Thoracic aorta (tissue), 2 donors: ENCODE results near the gene VAMP8. TPM values are rescaled to one million over a fixed set of nuclear protein-coding genes. Genes with fewer than 3 reads are reported as not detected.

ENCODE experiments used
- ATAC-seq: fragments of 150-250 bp; one replicate; pipeline ENCODE4 v1.8.0; 2017; ENCODE audit warnings: low read depth; ENCODE audit not compliant: insufficient number of reproducible peaks, low FRiP score
- DNase-seq: peaks from one replicate; pipeline ENCODE4 v3.0.0-alpha.2; 2020; ENCODE audit warnings: low spot score
- H3K27ac ChIP-seq, 2 donors: fragments of 200-600 bp; sonication (generic); 1 replicate in 1 of 2; 2 replicates in 1 of 2; pipeline ENCODE4 v1.5.1; 2016; ENCODE audit warnings: mild to moderate bottlenecking in 2 of 2, moderate library complexity in 2 of 2
- H3K27me3 ChIP-seq: fragments of 200-600 bp; sonication (generic); replicated peaks from 2 replicates; pipeline ENCODE4 v1.6.0; 2016; ENCODE audit warnings: mild to moderate bottlenecking; ENCODE audit not compliant: insufficient read depth
- H3K36me3 ChIP-seq: fragments of 200-600 bp; sonication (generic); one replicate; pipeline ENCODE4 v1.5.1; 2016
- H3K4me1 ChIP-seq, 2 donors: fragments of 200-600 bp; sonication (generic); 1 replicate in 1 of 2; 2 replicates in 1 of 2; pipeline versions ENCODE4 v1.5.1 to v1.6.0; 2016; ENCODE audit warnings: low read depth in 2 of 2, mild to moderate bottlenecking in 1 of 2; ENCODE audit not compliant: control insufficient read depth in 1 of 2
- H3K4me3 ChIP-seq: fragments of 200-600 bp; sonication (generic); 2 replicates; pipeline ENCODE4 v1.5.1; 2016; ENCODE audit warnings: mild to moderate bottlenecking
- H3K9me3 ChIP-seq: fragments of 200-600 bp; sonication (generic); 2 replicates; pipeline ENCODE4 v1.5.1; 2016
- total RNA-seq, 2 donors: library from RNA; depleted of rRNA; stranded (reverse); fragments of >200 nt; gene quantifications; one replicate each; pipeline versions ENCODE4 v1.1.0 to v1.2.3, GENCODE V29; 2016
- TF ChIP-seq, protein P1 (sequence below): fragments of 200-600 bp; sonication (generic); IDR thresholded peaks from one replicate; pipeline ENCODE4 v1.5.1; 2019; ENCODE audit warnings: antibody characterized with exemption

The VAMP8 gene
- total RNA-seq, 2 donors from 2014 or later, result 30.9 to 34.9 TPM

DNA sequence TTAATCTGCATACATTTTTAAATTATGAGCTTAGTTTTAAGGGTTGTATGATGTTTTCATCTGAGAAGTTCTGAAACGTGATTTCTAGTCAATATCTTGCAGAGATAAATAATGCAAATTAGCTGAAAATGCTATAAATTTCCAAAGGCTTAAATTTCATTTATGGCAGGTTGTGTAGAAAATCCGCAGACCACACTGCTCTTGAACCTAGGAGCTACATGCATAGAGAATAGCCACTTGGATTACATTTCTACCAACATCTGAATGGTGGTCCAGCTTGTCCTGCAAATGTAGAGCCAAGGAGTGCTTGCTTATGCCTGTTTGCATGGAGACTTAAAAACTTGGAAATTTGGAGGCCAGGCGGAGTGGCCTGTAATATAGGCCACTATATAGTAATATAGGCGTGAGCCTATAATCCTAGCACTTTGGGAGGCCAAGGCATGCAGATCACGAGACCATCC is 31.6 kb upstream of the VAMP8 start:
- DNase-seq, result no peak
- Histone ChIP-seq H3K36me3 (peaks cover 40% of the 10 kb centered on the region), H3K27me3 (no peaks in the 10 kb centered on the region), H3K4me3 (no peak overlapping the region), H3K27ac (no peak overlapping the region), H3K4me1 (peaks cover 16 to 36% of the 10 kb centered on the region in 2 donors), H3K9me3 (no peaks in the 10 kb centered on the region)
- ATAC-seq, result no peak
- TF ChIP-seq, protein P1, sequence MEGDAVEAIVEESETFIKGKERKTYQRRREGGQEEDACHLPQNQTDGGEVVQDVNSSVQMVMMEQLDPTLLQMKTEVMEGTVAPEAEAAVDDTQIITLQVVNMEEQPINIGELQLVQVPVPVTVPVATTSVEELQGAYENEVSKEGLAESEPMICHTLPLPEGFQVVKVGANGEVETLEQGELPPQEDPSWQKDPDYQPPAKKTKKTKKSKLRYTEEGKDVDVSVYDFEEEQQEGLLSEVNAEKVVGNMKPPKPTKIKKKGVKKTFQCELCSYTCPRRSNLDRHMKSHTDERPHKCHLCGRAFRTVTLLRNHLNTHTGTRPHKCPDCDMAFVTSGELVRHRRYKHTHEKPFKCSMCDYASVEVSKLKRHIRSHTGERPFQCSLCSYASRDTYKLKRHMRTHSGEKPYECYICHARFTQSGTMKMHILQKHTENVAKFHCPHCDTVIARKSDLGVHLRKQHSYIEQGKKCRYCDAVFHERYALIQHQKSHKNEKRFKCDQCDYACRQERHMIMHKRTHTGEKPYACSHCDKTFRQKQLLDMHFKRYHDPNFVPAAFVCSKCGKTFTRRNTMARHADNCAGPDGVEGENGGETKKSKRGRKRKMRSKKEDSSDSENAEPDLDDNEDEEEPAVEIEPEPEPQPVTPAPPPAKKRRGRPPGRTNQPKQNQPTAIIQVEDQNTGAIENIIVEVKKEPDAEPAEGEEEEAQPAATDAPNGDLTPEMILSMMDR, result no peak

DNA sequence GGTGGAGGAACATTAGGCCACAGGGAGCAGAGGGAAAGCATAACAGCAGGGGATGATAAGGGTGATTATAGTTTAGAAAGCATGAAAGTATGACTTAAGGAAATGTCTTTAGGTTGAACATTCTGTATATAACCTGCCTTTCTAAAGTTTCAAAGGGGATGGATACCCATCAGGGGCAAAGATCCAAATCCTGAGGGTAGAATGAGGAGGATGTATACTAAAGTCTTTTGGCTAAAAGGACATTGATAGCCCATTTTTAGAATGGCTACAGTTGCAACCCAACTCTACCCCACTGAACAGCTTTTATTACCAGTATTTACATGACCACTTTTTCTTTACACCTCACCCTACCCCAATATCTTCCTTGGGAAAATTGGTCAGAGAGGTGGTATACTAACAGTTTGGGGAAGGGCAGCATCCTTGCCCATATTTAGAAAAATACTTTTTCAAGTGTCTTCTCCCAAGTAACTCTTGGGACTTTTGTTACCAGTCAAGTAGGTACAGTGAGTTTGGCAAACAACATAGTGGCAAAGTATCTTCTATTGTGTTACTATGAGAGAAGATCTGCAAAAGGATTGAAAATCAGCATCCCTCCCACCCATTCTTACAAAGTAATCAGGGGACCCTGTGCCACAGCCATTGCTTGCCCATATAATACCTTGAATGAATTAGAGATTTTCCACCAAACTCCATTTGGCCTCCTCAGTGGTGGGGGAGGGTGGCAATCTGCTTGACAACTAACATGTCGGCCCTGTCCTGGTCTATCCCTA is 30.1 kb upstream of the VAMP8 start:
- Histone ChIP-seq H3K4me1 (peaks cover 2 to 21% of the 10 kb centered on the region in 2 donors), H3K9me3 (no peaks in the 10 kb centered on the region), H3K27me3 (no peaks in the 10 kb centered on the region), H3K36me3 (peaks cover 38% of the 10 kb centered on the region), H3K4me3 (no peak overlapping the region), H3K27ac (no peak overlapping the region)
- DNase-seq (no peak), ATAC-seq (no peak)
- TF ChIP-seq, protein P1, result no peak

DNA sequence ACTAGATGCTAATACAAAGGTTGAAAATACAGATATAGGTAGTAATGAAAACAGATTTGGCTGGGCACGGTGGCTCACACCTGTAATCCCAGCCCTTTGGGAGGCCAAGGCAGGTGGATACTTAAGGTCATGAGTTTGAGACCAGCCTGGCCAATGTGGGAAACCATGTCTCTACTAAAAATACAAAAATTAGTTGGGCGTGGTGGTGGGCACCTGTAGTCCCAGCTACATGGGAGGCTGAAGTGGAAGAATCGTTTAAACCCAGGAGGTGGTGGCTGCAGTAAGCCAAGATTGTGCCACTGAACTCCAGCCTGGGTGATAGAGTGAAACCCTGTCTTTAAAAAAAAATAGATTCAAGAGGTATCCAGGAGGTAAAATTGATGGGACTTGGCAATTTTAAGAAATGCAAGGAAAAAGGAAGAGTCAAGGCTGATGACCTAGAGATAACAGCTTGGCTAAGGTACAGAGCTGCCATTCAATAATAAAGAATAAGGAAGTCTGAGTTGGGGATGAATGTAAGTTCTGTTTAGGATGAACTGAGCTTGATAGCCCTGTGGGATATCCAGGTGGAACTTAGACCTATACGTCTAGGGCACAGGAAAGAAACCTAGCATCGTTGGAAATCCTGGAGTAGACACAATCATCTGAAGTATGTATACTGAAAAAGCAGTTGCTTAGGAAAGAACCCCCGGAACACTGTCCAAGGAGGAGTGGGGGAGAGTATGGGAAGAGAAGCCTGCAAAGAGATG is 29.4 kb upstream of the VAMP8 start:
- Histone ChIP-seq H3K36me3 (peaks cover 37% of the 10 kb centered on the region), H3K27ac (no peak overlapping the region), H3K4me3 (no peak overlapping the region), H3K27me3 (no peaks in the 10 kb centered on the region), H3K9me3 (no peaks in the 10 kb centered on the region), H3K4me1 (peaks cover 0 to 14% of the 10 kb centered on the region in 2 donors)
- DNase-seq (no peak), ATAC-seq (no peak)
- TF ChIP-seq, protein P1, result no peak

DNA sequence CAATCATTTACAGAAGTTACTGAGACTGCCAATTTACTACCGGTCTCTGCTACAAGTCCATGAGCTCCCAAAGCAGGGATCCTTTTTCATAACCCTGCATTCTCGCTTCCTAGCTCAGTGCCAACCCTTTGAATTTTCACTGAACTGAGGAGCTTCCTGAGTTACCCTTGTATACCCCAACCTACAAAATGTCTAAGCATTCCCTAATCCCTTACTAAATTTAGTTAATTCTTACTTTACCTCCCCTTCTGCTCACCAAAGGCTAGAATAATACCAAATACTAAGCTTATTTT is 28.8 kb upstream of the VAMP8 start:
- Histone ChIP-seq H3K27me3 (no peaks in the 10 kb centered on the region), H3K4me1 (peaks cover 0 to 8% of the 10 kb centered on the region in 2 donors), H3K36me3 (peaks cover 37% of the 10 kb centered on the region), H3K27ac (no peak overlapping the region), H3K4me3 (no peak overlapping the region), H3K9me3 (no peaks in the 10 kb centered on the region)
- DNase-seq (no peak), ATAC-seq (no peak)
- TF ChIP-seq, protein P1, result no peak

DNA sequence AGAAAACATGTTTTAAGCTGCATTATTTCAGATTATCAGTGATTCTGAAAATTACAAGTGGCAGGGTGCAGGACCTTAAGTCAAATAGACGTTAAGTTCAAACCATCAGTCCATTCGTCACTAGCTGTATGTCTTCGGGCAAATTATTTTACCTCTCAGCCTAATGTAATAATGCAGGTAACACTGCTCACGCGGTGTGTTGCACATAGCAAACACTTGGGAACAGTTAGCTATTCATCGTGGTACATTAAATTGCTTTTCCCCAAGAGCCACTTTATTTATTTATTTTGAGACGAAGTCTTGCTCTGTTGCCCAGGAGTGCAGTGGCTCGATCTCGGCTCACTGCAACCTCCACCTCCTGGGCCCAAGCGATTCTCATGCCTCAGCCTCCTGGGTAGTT is 28.3 kb upstream of the VAMP8 start:
- no peak overlapping the region for H3K27ac ChIP-seq
- H3K9me3 ChIP-seq, result no peaks in the 10 kb centered on the region
- H3K4me1 ChIP-seq, result peaks cover 0 to 6% of the 10 kb centered on the region in 2 donors
- ATAC-seq (no peak), DNase-seq (no peak)
- H3K27me3 ChIP-seq, result no peaks in the 10 kb centered on the region
- H3K4me3 ChIP-seq, result no peak overlapping the region
- TF ChIP-seq, protein P1, result no peak
- H3K36me3 ChIP-seq, result peaks cover 38% of the 10 kb centered on the region
